SU-DHL-6 (cell line): Measurements from ENCODE around the gene SFRP5.

Source experiments
- H2AFZ ChIP-seq: fragments of 200-600 bp; sonication (generic); 2 replicates; pipeline ENCODE4 v1.6.1; 2014; ENCODE audit warnings: low read depth, mild to moderate bottlenecking, moderate library complexity, mixed read lengths, antibody characterized with exemption, low read length; ENCODE audit not compliant: severe bottlenecking
- H3F3A ChIP-seq: fragments of 200-600 bp; shearing (Covaris generic); 2 replicates; pipeline ENCODE4 v1.6.0; 2016; ENCODE audit warnings: antibody characterized with exemption, mild to moderate bottlenecking; ENCODE audit not compliant: insufficient read depth
- H3K27ac ChIP-seq: fragments of 200-600 bp; sonication (generic); 2 replicates; pipeline ENCODE4 v1.5.1; 2016; ENCODE audit warnings: low read depth, mild to moderate bottlenecking, low read length, moderate library complexity, mixed read lengths
- H3K27me3 ChIP-seq: fragments of 200-600 bp; sonication (generic), shearing (Covaris generic); 2 replicates; pipeline ENCODE4 v1.6.0; 2014; ENCODE audit warnings: mild to moderate bottlenecking, low read length
- H3K36me3 ChIP-seq: fragments of 200-600 bp; sonication (generic); 2 replicates; pipeline ENCODE4 v1.6.1; 2014; ENCODE audit warnings: mild to moderate bottlenecking, low read length, mixed read lengths
- H3K4me2 ChIP-seq: fragments of 300-600, 200-600 bp; shearing (Covaris generic), sonication (generic); 2 replicates; pipeline ENCODE4 v1.6.0; 2014; ENCODE audit warnings: low read length, low read depth, mild to moderate bottlenecking; ENCODE audit not compliant: poor library complexity, severe bottlenecking
- H3K4me3 ChIP-seq: fragments of 200-600 bp; sonication (generic); 2 replicates; pipeline ENCODE4 v1.5.1; 2014; ENCODE audit warnings: antibody characterized with exemption, low read length, mild to moderate bottlenecking, mixed read lengths; ENCODE audit not compliant: insufficient read depth, poor library complexity, severe bottlenecking
- H3K79me2 ChIP-seq: fragments of 200-600 bp; sonication (generic); 2 replicates; pipeline ENCODE4 v1.6.1; 2014; ENCODE audit warnings: mild to moderate bottlenecking, low read length, moderate library complexity; ENCODE audit not compliant: insufficient read depth
- H3K9ac ChIP-seq: fragments of 200-600 bp; sonication (generic); 2 replicates; pipeline ENCODE4 v1.7.0; 2014; ENCODE audit warnings: mild to moderate bottlenecking, low read length
- H3K9me2 ChIP-seq: fragments of 200-600 bp; sonication (generic); replicated peaks from 2 replicates; pipeline ENCODE4 v1.6.1; 2014; ENCODE audit warnings: low read length; ENCODE audit not compliant: insufficient read depth
- H3K9me3 ChIP-seq: fragments of 200-600 bp; sonication (generic); 2 replicates; pipeline ENCODE4 v1.6.1; 2014; ENCODE audit warnings: low read length, mixed read lengths; ENCODE audit not compliant: insufficient read depth
- H4K20me1 ChIP-seq: fragments of 200-600 bp; sonication (generic); 2 replicates; pipeline ENCODE4 v1.6.1; 2014; ENCODE audit warnings: low read depth, mild to moderate bottlenecking, antibody characterized with exemption, low read length, moderate library complexity, mixed read lengths
- EZH2phosphoT487 ChIP-seq: fragments of 200-600 bp; sonication (generic), shearing (Covaris generic); conservative IDR thresholded peaks from 2 replicates; pipeline ENCODE4 v1.6.1; 2018; ENCODE audit warnings: mild to moderate bottlenecking, antibody characterized with exemption, low read length, moderate library complexity, mixed read lengths
- TF ChIP-seq, protein P1 (sequence below): fragments of 200-600 bp; sonication (generic); IDR thresholded peaks from one replicate; pipeline ENCODE4 v1.5.1; 2017; ENCODE audit warnings: antibody characterized with exemption, mild to moderate bottlenecking, low read length, moderate library complexity; ENCODE audit not compliant: insufficient read depth, poor library complexity, severe bottlenecking

The SFRP5 gene

DNA sequence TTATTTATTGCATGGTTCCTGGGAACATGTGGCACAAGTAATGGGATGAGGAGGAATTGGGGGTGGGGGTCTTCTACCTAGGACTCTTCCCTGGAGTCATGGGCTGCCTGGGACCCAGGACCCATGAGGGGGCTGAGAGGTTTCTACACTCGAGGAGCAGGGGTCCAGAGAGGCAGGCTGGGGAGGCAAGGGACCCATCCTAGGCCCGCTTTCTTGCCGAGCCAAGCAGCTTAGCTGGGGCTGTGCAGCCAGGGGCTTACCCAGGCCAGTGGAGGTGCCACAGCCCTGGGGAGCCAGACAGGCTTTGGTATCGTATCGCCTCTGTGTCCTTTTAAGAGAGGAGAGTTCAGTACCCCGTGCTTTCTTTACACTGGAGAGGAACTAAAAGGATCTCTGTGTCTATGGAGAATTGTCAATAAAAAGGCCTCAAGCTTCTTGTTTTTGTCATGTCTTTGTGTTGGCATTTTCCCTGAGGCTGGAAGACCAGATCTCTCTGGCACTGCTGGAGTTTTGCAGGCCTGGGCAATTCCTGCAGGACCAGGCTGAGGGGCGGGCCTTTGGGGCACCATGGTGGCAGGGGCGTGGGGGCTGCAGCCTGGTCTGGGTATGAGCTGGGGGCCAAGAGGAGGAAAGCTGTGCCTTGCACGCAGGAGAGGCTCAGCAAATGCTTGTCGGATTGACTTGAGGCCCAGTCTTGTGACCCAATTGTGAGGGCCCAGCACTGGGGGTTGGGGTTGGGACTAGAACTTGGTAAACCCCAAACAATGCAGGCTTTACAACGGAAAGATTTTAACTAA lies 11.1 kb downstream of the SFRP5 start:
- Histone ChIP-seq H4K20me1 (no peaks in the 10 kb centered on the region; the same call in 1 of the 2 replicates), H2AFZ (no peak overlapping the region), H3K27ac (no peak overlapping the region), H3F3A (no peaks in the 10 kb centered on the region), H3K36me3 (no peaks in the 10 kb centered on the region), H3K79me2 (no peaks in the 10 kb centered on the region), H3K9me3 (no peaks in the 10 kb centered on the region), H3K4me2 (no peak overlapping the region), H3K9ac (no peak overlapping the region), H3K9me2 (no peaks in the 10 kb centered on the region), H3K4me3 (no peak overlapping the region), H3K27me3 (no peaks in the 10 kb centered on the region)
- TF ChIP-seq EZH2phosphoT487 = no peak
- TF ChIP-seq, protein P1, sequence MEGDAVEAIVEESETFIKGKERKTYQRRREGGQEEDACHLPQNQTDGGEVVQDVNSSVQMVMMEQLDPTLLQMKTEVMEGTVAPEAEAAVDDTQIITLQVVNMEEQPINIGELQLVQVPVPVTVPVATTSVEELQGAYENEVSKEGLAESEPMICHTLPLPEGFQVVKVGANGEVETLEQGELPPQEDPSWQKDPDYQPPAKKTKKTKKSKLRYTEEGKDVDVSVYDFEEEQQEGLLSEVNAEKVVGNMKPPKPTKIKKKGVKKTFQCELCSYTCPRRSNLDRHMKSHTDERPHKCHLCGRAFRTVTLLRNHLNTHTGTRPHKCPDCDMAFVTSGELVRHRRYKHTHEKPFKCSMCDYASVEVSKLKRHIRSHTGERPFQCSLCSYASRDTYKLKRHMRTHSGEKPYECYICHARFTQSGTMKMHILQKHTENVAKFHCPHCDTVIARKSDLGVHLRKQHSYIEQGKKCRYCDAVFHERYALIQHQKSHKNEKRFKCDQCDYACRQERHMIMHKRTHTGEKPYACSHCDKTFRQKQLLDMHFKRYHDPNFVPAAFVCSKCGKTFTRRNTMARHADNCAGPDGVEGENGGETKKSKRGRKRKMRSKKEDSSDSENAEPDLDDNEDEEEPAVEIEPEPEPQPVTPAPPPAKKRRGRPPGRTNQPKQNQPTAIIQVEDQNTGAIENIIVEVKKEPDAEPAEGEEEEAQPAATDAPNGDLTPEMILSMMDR = no peak

DNA sequence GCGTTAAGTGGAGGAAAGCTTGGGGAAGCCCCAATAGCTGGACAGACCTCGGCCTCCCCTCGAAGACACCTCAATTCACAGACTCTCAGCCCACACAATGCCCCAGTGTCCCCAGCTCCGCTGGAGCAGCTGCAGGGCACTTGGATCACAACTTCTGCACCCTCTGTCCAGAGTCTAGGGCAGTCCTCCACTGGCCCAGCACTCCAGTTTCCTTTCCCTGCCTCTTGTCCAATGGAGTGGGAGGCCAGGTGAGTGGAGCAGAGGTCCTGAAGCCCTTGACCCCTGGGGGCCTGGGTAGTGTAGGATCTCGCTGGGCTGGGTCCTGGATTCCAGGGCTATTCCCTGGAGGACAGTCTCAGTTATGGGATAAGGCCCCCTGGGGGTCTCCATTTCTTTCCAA lies 11.9 kb downstream of the SFRP5 start:
- no peaks in the 10 kb centered on the region for H3K9me2 ChIP-seq
- no peak overlapping the region for H3K27ac ChIP-seq
- H3K36me3 ChIP-seq = no peaks in the 10 kb centered on the region
- H3K4me2 ChIP-seq = no peak overlapping the region
- TF ChIP-seq, protein P1 = no peak
- no peak for TF ChIP-seq EZH2phosphoT487
- H3K4me3 ChIP-seq = no peak overlapping the region
- no peak overlapping the region for H2AFZ ChIP-seq
- H3F3A ChIP-seq = no peaks in the 10 kb centered on the region
- no peaks in the 10 kb centered on the region for H3K9me3 ChIP-seq
- H3K79me2 ChIP-seq = no peaks in the 10 kb centered on the region
- H3K27me3 ChIP-seq = no peaks in the 10 kb centered on the region
- H4K20me1 ChIP-seq = no peaks in the 10 kb centered on the region; the same call in 1 of the 2 replicates
- no peak overlapping the region for H3K9ac ChIP-seq

DNA sequence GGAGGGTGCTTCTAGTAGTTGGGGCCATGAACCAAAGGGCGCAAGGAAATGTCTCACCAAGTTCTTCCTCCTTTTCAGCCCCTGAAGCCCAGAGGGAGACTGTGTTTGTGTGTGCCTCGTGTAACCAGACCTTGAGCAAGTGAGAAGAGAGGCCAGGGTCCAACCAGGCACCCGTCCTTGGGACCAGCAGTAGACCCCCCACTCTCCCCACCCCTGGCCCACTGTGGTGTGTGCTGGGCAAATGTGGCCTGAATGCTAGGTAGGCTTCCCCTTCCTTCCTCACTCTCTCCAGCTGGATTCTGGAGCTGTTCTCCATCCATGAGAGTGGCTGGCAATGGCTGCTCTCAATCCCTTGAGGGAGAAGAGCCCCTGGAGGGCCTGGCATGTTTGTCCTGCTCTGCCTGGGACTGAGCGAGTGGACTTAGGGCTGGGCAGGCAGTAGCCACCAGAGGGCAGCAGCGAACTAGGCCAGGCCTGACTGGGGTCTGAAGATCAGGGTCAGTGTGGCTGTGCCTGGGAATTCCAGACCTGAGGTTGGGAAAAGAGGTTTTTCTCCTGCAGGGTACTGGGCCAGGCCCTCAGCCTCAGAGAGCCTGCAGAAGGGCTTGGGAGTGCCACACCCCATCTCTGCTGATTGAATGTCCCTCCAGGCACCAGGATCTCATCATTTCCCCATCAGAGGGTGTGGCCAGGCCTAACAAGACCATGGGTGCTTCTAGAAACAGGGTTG lies 12.5 kb downstream of the SFRP5 start:
- H3F3A ChIP-seq = no peaks in the 10 kb centered on the region
- no peak overlapping the region for H3K27ac ChIP-seq
- H3K27me3 ChIP-seq = no peaks in the 10 kb centered on the region
- no peaks in the 10 kb centered on the region for H3K79me2 ChIP-seq
- H4K20me1 ChIP-seq = no peaks in the 10 kb centered on the region; the same call in 1 of the 2 replicates
- no peaks in the 10 kb centered on the region for H3K9me3 ChIP-seq
- no peak overlapping the region for H3K9ac ChIP-seq
- no peaks in the 10 kb centered on the region for H3K36me3 ChIP-seq
- no peak for TF ChIP-seq EZH2phosphoT487
- TF ChIP-seq, protein P1 = peak; percentile 66
- no peak overlapping the region for H3K4me2 ChIP-seq
- no peak overlapping the region for H3K4me3 ChIP-seq
- no peak overlapping the region for H2AFZ ChIP-seq
- H3K9me2 ChIP-seq = no peaks in the 10 kb centered on the region
